Measurements from ENCODE around the gene ANKRD31.
"Not testable (repeated sequence)": the region's sequence is repeated elsewhere in the genome, so short reads cannot be mapped to it uniquely, and the experiment has no call there.

The ANKRD31 gene

GRCh38 chr5:75226916-75227315, 9.8 kb downstream of the ANKRD31 start:
- no peak for DNase-seq

- no peak for DNase-seq
Measured at GRCh38 chr5:75225506-75225905, 11.2 kb downstream of the ANKRD31 start.

DNA sequence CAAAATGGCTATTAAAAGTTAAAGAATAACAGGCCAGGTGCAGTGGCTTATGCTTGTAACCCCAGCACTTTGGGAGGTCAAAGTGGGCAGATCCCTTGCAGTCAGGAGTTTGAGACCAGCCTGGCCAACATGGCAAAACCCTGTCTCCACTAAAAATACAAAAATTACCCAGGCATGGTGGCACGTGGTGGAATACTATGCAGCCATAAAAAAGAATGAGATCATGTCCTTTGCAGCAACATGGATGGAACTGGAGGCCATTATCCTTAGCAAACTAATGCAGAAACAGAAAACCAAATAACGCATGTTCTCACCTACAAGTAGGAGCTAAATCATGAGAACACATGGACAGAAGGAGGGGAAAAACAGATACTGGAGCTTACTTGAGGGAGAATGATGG, 15.9 kb downstream of the ANKRD31 start:
- not testable (repeated sequence) for DNase-seq

GRCh38 chr5:75214928-75215327, 21.8 kb downstream of the ANKRD31 start:
- no peak for DNase-seq

- DNase-seq = no peak
Measured at GRCh38 chr5:75214409-75214808, 22.3 kb downstream of the ANKRD31 start.

- no peak for DNase-seq
Measured at GRCh38 chr5:75203604-75204003, 33.1 kb downstream of the ANKRD31 start.

GRCh38 chr5:75202935-75203334, 33.7 kb downstream of the ANKRD31 start:
- DNase-seq = no peak

DNA sequence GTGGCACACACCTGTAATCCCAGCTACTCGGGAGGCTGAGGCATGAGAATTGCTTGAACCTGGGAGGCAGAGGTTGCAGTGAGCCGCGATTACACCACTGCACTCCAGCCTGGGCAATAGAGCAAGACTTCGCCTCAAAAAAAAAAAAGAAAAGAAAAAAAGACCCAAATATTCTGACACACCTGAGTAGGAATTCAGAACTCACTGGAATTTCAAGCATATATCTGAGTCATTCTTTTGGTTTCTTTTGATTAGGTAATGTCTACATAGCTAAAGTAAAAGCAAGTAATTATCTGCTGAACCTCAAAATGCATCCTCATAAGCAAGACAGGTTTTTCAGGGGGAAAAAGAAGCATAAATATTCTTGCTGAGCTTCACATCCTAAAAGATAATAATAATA, 35.9 kb downstream of the ANKRD31 start:
- DNase-seq = no peak

- no peak for DNase-seq
Measured at GRCh38 chr5:75199946-75200345, 36.7 kb downstream of the ANKRD31 start.

DNA sequence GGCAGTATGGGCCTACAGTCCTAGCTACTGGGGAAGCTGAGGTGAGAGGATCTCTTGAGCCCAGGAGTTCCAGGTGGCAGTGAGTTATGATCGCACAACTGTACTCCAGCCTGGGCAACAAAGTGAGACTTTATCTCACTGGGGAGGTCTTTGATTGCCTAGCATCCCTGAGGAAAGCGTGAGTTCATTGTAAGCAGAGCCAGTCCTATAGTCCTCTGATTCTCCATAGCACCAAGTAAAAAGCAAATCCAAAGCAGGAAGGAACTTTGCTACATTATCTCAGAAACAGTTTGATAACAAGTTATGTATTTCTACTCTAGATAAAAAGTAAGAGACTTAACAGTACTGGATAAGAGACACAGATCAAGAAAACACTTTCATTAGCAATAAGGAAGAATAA, 37.6 kb downstream of the ANKRD31 start:
- DNase-seq = no peak

- DNase-seq = no peak
Measured at GRCh38 chr5:75197745-75198144, 38.9 kb downstream of the ANKRD31 start.

DNA sequence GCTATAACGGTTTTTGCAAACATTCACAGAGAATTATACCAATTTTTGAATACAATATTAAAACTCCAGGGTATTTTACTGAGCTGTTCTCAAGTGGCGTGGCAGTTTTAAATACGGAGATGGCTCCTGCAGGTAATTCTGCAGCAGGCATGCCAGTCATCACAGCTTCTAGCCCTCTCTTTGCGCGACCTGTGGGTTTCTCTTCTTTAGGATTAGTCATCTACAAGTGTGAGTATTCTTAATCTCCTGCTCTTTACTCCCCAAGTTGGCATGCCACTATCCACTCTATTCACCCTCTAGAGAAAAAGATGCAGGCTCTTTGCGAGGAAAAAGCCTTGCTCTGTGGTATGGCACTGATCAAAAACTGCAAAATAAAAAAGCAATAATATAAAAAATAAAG, 43.9 kb downstream of the ANKRD31 start:
- DNase-seq = no peak

DNA sequence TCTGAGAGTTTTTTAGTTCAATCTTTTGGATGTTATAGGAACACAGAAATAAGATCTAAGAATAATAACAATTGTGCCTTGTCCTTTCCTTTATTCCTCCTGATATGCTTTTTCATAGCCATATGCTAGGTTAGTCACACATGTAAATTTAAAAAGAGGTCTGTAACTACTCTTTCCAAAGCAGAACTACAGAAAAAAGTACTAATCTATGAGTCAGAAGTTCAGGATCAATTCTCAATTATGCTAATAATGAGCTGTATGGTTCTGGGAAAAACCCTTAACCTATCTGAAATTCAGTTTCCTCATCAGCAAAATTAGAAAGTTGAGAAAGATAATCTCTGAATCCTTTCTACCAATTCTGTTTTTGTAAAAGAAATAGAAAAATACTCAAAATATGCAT, 44.4 kb downstream of the ANKRD31 start:
- DNase-seq = no peak

DNA sequence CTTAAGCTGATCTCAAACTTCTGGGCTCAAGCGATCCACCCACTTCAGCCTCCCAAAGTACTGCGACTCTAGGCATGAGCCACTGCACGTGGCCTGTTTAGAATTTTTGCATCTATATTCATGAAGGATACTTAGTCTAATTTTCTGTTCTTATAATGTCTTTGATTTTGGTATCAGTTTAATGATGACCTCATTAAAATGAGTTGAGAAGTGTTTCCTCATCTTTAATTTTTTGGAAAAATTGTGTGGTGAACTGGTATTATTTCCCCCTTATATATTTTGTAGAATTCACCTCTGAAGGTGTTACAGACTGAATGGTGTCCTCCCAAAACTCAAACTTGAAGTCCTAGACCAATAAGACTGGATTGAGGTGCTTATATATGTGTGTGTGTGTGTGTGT, 46.5 kb downstream of the ANKRD31 start:
- no peak for DNase-seq

DNA sequence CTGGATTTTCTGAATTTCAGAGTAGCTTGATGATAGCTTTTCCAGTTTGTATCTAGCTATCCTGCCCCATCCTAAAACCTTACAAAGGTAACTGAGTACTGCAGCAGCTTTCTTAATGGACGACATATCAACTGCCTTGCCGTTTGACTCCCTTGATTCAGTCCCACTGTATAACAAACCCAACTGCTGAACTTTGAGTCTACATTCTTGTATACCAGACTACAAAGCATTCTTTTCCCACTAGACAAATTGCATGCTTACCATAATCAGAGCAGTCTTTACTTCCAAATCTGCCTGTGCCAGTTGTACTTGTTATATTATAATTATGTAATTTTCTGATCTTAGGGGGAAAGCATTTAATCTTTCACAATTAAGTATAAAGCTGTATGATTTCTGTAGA, 47.3 kb downstream of the ANKRD31 start:
- DNase-seq = no peak

DNA sequence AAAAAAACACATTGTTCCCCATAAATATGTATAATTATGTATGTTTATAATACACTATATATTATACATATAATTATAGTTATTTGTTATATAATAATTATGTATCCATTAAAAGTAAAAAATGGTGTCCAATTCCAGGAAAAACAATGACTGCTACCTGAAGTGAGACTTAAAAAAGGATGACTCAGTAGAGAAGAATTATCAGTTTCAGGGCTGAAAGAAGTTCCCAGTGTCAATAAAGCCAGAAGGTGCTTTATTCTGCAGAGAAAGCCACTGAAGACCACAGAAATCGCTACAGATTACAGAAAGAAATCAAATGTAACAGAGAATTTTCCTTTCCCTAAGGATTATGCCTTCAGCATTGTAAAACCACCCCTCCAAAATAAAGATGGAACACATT, 50.9 kb downstream of the ANKRD31 start:
- DNase-seq = no peak

DNA sequence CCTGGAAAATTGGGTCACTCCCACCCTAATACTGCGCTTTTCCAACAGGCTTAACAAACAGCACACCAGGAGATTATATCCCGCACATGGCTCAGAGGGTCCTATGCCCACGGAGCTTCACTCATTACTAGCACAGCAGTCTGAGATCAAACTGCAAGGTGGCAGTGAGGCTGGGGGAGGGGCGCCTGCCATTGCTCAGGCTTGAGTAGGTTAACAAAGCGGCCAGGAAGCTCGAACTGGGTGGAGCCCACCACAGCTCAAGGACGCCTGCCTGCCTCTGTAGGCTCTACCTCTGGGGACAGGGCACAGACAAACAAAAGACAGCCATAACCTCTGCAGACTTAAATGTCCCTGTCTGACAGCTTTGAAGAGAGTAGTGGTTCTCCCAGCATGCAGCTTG, 60.7 kb downstream of the ANKRD31 start:
- DNase-seq = not testable (repeated sequence)

DNA sequence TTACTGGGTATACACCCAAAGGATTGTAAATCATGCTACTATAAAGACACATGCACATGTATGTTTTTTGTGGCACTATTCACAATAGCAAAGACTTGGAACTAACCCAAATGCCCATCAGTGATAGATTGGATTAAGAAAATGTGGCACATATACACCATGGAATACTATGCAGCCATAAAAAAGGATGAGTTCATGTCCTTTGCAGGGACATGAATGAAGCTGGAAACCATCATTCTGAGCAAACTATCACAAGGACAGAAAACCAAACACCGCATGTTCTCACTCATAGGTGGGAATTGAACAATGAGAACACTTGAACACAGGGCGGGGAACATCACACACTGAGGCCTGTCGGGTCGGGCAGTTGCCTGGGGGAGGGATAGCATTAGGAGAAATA, 61.8 kb downstream of the ANKRD31 start:
- DNase-seq = not testable (repeated sequence)

GRCh38 chr5:75169516-75169915, 67.2 kb downstream of the ANKRD31 start:
- no peak for DNase-seq

DNA sequence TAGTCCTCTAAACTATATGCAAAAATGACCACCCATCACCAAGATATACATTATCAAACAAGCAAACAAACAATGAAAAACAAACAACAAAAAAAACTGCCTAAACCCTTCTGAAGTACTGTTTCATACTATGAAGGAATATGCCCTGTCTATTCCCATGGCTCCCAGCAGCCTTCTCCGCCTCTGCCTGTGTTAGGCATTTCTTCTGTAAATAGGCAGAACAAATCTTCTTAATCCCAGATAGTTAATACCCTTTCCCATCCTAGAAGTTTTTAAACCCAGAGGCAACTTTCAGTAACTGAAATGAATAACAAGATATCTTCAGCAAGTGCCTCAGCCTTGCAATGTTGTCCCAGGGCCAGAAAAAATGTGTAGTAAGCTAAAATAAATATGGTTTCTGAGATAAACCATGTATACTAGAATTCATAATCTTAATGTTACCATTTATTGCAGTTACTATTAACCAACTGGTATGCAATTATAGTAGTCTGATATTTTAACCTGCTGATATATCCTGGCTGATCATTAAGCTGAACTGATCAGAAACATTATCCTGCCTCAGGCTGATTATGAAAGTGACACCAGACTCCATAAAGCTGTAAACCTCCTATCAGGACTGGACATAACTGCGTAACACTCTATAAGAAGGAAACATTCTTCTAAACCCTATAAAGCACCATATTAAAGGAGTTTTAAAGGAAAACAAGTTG, 68.5 kb downstream of the ANKRD31 start:
- no peak for DNase-seq

GRCh38 chr5:75167345-75167744, 69.3 kb downstream of the ANKRD31 start:
- no peak for DNase-seq

DNA sequence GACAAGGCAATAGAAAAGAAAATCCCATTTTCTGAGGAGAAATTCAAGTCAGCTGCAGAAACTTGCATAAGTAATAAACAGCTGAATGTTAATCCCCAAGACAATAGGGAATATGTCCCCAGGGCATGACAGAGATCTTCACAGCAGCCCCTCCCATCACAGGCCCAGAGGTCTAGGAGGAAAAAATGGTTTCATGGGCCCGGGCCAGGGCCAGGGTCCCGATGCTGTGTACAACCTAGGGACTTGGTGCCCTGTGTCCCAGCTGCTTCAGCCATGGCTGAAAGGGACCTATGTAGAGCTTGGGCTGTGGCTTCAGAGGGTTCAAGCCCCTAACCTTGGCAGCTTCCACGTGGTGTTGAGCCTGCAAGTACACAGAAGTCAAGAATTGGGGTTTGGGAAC, 75.2 kb downstream of the ANKRD31 start:
- DNase-seq = not testable (repeated sequence)

DNA sequence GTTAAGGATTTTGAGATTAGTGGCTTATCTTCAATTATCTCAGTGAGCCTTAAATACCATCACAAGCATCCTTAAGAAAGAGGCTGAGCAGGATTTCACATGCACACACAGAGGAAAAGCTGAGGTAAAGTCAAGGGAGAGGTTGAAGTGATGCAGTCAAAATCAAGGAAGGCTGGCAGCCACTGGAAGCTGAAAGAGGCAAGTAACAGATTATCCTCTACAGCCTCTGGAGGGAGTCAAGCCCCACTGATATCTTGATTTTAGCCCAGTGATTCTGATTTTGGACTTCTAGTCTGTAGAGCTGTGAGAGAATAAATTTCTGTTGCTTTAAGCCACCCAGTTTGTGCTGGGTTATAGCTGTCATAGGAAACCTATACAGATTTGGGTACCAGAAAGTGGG, 80.1 kb downstream of the ANKRD31 start:
- no peak for DNase-seq

GRCh38 chr5:75152860-75153259, 83.8 kb downstream of the ANKRD31 start:
- no peak for DNase-seq

GRCh38 chr5:75148051-75148450, 88.6 kb downstream of the ANKRD31 start:
- DNase-seq = no peak
